Measurements from ENCODE around the gene STX11.

DNA sequence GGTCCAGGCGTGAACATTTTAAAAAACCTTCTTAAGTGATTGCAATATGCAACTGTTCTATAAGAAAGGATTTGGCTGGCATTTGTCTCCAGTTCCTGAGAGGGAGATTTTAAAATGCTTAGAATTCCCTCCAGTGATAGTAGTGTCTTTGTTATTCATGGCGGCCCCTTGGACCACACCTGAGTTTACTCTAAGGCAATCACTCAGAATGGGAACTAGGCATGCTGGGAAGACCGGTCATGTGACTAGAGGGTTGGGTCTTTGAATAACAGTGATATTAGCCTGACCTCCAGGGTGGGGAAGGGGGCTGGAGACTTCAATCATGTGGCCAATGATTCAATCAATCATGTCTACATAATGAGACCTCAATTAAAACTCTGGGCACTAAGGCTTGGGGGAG, 84.1 kb downstream of the STX11 start:
- TF ChIP-seq CTCF (IDR thresholded peaks at IDR 0.05; ENCODE audit: borderline replicate concordance, extremely low read depth, low read length, poor library complexity, severe bottlenecking) (no peak), EZH2 (IDR thresholded peaks at IDR 0.05; ENCODE audit: borderline replicate concordance, low read depth, low read length, severe bottlenecking) (no peak)

All from DND-41 (cell line).